Measurements from ENCODE around the gene DNAH11. TPM values are rescaled to one million over a fixed set of nuclear protein-coding genes. Genes with fewer than 3 reads are reported as not detected.

Gene DNAH11
- total and polyA plus RNA-seq, 9 of the 15 experiments (the other 6 are each of a cell fraction or from before 2014, with no cell fraction given): under 0.01 TPM; not detected in 7

- Histone ChIP-seq H3K4me3 (no peak overlapping the region), H3K27ac (ENCODE audit: extremely low read depth, low read depth, low read length) (no peak overlapping the region), H4K20me1 (replicated peaks; ENCODE audit: control insufficient read depth, insufficient read depth, low read length) (no peaks in the 10 kb centered on the region), H3K36me3 (ENCODE audit: control insufficient read depth, insufficient read depth, low read length) (no peaks in the 10 kb centered on the region), H3K27me3 (ENCODE audit: control insufficient read depth in 2 of 2, insufficient read depth in 2 of 2, low read length in 2 of 2) (peaks cover 0 to 4% of the 10 kb centered on the region in 2 experiments; a peak in 2 of 5 replicates), H3K4me1 (replicated peaks in 1 of 2; ENCODE audit: control insufficient read depth in 2 of 2, insufficient read depth in 2 of 2, low read length in 2 of 2) (no peaks in the 10 kb centered on the region), H3K9me3 (replicated peaks; ENCODE audit: control insufficient read depth, insufficient read depth, low read depth, low read length) (no peaks in the 10 kb centered on the region), H3K9ac (ENCODE audit: insufficient read depth in 1 of 2, low read depth in 2 of 2, low read length in 2 of 2) (no peak overlapping the region), H3K4me2 (ENCODE audit: insufficient read depth, low read length) (no peak overlapping the region), H2AFZ (ENCODE audit: low read depth, low read length) (no peak overlapping the region), H3K9me1 (ENCODE audit: control insufficient read depth, insufficient read depth, low read length) (no peaks in the 10 kb centered on the region), H3K79me2 (ENCODE audit: control insufficient read depth, insufficient read depth, low read length) (no peaks in the 10 kb centered on the region)
- CTCF ChIA-PET (ENCODE audit: low intra/inter-chr PET ratio): no interaction called here
- POLR2A ChIA-PET: no interaction called here
- DNase-seq (ENCODE audit: extremely low read depth in 1 of 4, low spot score in 3 of 4) (no peak), FAIRE-seq (no peak), ATAC-seq (no peak)
- TF ChIP-seq LEF1 (IDR thresholded peaks at IDR 0.05): no peak
- no peak for TF ChIP-seq PURB (CRISPR knock-in tag; IDR thresholded peaks at IDR 0.05; ENCODE audit: low read depth)
- TF ChIP-seq ZBTB5 (IDR thresholded peaks at IDR 0.05): no peak
- no peak for TF ChIP-seq HSF4 (CRISPR knock-in tag; IDR thresholded peaks at IDR 0.05; ENCODE audit: borderline replicate concordance)
- no TSS peak for BruUV-seq (replicated peaks)
- in situ Hi-C loops (cut with MboI): no loop called here
- WGBS (ENCODE audit: insufficient coverage, low coverage, missing lambda C conversion rate): 0% methylated on average over 4 of the region's 4 CpGs
- intact Hi-C loops (cut with micrococcal nuclease): no loop called here
Measured at GRCh38 chr7:21886396-21886795, 343.6 kb downstream of the DNAH11 start.

- Histone ChIP-seq H3K9me1 (ENCODE audit: control insufficient read depth, insufficient read depth, low read length) (no peaks in the 10 kb centered on the region), H3K4me3 (no peak overlapping the region), H4K20me1 (replicated peaks; ENCODE audit: control insufficient read depth, insufficient read depth, low read length) (no peaks in the 10 kb centered on the region), H3K36me3 (ENCODE audit: control insufficient read depth, insufficient read depth, low read length) (no peaks in the 10 kb centered on the region), H3K9me3 (replicated peaks; ENCODE audit: control insufficient read depth, insufficient read depth, low read depth, low read length) (no peaks in the 10 kb centered on the region), H3K9ac (ENCODE audit: insufficient read depth in 1 of 2, low read depth in 2 of 2, low read length in 2 of 2) (no peak overlapping the region), H3K4me2 (ENCODE audit: insufficient read depth, low read length) (no peak overlapping the region), H3K79me2 (ENCODE audit: control insufficient read depth, insufficient read depth, low read length) (no peaks in the 10 kb centered on the region), H2AFZ (ENCODE audit: low read depth, low read length) (no peak overlapping the region), H3K4me1 (replicated peaks in 1 of 2; ENCODE audit: control insufficient read depth in 2 of 2, insufficient read depth in 2 of 2, low read length in 2 of 2) (no peaks in the 10 kb centered on the region), H3K27ac (ENCODE audit: extremely low read depth, low read depth, low read length) (no peak overlapping the region), H3K27me3 (ENCODE audit: control insufficient read depth in 2 of 2, insufficient read depth in 2 of 2, low read length in 2 of 2) (no peaks in the 10 kb centered on the region; a peak in 2 of 5 replicates)
- POLR2A ChIA-PET: no interaction called here
- 42% methylated on average over 2 of the region's 2 CpGs for WGBS (ENCODE audit: insufficient coverage, low coverage, missing lambda C conversion rate)
- DNase-seq (ENCODE audit: extremely low read depth in 1 of 4, low spot score in 3 of 4) (no peak), ATAC-seq (no peak), FAIRE-seq (no peak)
- BruUV-seq (replicated peaks): no TSS peak
- in situ Hi-C loops (cut with MboI): no loop called here
- CTCF ChIA-PET (ENCODE audit: low intra/inter-chr PET ratio): no interaction called here
- intact Hi-C loops (cut with micrococcal nuclease): no loop called here
- TF ChIP-seq BRF2 (IDR thresholded peaks at IDR 0.05; ENCODE audit: borderline replicate concordance, insufficient read depth, insufficient read length) (no peak), ELF1 (tag; IDR thresholded peaks at IDR 0.05) (no peak), SNAPC5 (CRISPR knock-in tag; IDR thresholded peaks at IDR 0.05) (no peak), ARHGAP35 (IDR thresholded peaks at IDR 0.05; ENCODE audit: partially characterized antibody) (no peak), HMBOX1 (IDR thresholded peaks at IDR 0.05) (no peak), USF2 (CRISPR knock-in tag; IDR thresholded peaks at IDR 0.05) (no peak), NCOA1 (IDR thresholded peaks at IDR 0.05; ENCODE audit: low read depth) (no peak)
Measured at GRCh38 chr7:21887353-21887752, 344.5 kb downstream of the DNAH11 start.

All from K562 (cell line).